ENCODE measurements around the gene COL4A1.

COL4A1 gene

DNA sequence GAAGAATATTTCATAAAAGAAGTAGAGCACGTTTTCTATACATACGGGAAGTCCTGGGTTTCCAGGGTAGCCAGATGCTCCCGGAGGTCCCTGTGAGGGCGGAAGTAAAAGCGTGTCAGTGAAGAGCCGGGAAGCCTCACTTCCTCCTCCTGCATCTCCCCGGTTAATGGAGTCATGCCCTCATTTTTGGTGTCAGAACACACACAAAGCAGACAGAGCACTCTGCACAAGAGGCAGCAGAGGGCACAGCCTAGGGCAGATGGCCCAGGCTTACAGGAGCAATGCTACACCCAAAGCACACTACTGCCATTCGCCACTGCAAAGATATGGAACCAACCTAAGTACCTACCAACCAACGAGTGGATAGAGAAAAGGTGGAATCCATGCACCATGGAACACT, 94.4 kb downstream of the COL4A1 start:
- DNase-seq, result no peak

GRCh38 chr13:110211735-110212134, 95.2 kb downstream of the COL4A1 start:
- no peak for DNase-seq

DNA sequence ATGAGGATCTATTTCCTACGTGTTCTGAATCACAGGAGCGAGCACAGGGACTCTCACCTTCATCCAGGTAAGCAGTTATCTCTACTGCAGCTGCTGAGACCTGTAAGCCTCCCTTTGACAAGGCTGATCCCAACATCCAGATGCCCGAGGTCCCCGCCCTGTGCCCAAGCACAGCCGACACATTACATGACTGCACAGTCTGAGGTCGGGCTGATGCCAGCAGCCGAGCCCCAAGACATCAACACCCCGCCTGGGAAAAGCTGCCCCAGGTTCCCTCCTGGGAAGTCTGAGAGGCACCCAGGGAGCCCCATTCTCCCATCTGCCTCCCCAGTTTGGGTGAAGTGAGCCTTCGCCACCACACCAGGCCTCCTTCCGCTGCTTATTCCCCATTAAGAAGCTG, 95.9 kb downstream of the COL4A1 start:
- DNase-seq, result no peak

DNA sequence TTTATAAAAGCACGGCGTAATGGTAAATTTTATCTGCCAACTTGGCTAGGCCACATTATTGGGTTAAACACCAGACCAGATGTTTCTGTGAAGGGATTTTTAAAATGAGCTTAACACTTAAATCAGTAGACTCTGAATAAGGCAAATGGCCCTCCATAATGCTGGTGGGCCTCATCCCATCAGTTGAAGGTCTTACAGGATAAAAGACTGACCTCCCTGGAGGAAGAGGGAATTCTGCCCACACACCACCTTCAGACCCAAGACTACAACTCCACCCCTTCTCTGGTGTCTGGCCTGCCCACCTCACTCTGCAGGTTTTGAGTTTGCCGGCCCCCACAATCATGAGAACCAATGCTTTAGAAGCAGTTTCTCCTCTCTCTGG, 96.4 kb downstream of the COL4A1 start:
- DNase-seq, result no peak

DNA sequence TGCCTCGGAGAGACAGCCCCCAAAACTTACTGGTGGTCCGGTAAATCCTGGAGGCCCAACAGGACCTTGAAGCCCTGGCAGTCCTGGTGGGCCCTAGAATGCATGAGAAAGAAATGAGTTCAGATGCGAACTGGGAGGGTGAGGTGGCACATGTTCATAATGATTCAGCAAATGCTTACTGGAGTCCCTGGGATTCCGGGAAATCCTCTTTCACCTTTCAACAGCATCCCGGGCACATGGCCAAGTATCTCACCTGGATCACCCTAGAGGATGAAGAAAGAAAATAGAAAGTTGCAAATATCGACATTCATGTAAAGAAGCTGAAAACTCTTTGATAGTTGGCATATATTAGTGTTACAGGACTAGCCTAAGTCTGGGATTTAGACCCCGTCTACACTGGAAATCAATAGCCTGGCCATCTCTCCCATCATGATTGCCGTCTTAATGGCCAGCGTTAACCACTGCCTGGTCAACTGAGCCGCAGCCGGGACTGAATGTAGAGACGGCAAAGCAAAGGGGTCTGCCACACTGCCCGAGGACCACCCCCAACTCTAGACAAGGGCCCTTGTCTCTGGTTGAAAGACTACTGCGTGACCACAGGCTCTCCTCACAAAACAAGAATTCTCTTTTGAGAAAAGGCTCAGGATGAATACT, 96.9 kb downstream of the COL4A1 start:
- no peak for DNase-seq

- DNase-seq, result no peak
Measured at GRCh38 chr13:110208116-110208515, 98.8 kb downstream of the COL4A1 start.

GRCh38 chr13:110206996-110207395, 100.0 kb downstream of the COL4A1 start:
- DNase-seq, result no peak

- DNase-seq, result no peak
Measured at GRCh38 chr13:110206185-110206584, 100.8 kb downstream of the COL4A1 start.

- no peak for DNase-seq
Measured at GRCh38 chr13:110201114-110201513, 105.8 kb downstream of the COL4A1 start.

DNA sequence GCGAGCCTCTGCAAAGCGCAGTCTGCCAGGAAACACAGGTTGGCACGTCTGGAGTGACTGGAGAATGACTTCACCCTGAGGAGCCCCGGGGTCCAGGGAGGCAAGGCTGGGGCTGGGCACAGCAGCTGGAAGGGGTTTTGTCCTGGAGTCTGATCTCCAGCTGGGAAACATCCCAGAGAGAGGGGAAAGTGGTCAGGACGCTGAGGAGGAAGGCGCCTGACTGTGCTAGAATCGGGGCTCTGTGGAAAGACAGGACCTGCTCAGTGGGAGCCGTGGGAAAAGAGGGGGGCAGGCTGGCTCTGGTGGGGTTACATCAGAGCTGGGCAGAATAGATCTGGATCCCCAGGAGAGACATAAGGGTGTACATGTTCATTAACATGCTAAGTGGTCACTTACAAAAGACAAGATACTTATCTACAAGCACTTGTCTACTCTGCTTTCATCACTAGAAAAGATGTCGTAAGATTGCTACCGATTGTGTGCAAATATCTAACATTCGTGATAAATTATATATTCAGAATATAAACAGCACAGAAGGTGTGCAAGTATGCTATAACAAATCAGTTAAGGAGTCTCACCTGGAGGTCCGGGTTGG, 106.6 kb downstream of the COL4A1 start:
- no peak for DNase-seq

DNA sequence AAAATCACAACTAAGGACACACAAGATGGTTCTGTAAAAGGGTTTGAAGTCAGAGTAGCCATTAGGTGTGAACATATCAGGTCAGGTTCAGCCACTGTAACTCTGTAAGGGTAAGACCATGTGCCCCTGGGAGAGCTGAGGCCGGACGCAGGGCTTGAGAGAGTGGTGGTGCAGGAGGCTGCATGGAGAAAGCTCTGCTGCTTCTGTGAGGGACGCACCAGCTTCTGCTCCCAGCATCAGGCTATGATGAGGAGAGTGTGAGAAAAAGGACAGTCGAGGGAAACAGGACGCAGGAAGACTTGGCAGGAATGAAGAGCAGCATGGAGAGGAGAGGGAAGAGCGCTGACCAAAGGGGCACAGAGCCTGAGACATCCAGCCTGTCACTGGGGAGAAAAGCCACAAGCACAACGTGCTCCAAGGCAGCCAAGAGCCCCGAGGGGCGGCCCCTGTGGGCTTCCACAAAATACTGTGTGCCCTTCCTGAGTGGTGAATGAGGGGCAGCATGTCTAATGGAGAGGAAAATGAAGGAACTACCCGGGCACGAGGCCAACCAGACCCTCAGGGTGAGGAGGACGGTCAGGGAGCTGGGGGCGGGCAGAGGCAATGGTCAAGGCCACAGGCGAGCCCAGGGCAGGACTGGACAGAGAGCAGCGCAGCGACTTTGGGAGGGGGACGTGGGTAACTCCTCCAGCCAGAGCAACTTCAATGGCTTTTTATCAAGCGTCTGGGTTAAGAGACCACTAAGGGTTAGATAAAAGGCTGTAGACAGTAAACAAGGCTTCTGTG, 107.7 kb downstream of the COL4A1 start:
- DNase-seq, result no peak

DNA sequence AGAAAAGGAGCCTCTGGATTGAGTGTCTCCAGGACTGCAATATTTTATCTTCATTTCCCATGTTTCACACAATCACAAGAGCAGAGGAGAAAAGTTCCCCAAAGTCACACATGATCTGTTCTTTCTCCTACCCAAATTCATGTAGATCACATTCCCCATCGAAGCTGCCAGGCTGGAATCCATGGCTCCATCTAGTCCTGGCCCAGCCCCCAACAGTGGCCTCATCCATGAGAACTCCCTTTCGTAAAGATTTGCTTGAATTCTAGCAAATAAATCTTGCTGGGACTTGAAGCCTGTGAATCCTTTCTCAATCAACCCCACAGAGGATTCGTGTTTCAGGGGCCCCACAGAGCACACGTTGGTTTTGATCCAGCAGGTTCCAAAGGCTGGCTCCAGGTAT, 109.5 kb downstream of the COL4A1 start:
- DNase-seq, result no peak

DNA sequence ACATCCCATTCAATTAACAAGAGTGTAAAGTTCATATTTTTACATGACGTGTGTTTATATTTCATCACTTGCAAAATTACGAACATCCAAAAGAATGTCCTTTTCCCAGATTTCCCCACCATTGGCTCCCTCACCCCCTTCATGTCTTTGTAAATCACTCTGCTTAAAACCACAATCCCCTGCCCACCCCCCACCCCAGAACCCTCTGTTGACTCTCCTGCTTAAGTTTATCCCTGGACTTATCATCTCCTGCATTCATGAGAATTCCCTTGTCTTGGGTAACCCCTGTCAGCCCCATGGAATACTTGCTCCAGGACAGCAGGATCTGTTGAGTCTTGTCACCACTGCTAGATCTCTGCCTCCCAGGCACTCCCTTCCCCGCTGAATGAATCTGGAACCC, 109.9 kb downstream of the COL4A1 start:
- no peak for DNase-seq

- no peak for DNase-seq
Measured at GRCh38 chr13:110195547-110196485, 111.1 kb downstream of the COL4A1 start.

GRCh38 chr13:110194451-110194850, 112.5 kb downstream of the COL4A1 start:
- DNase-seq, result no peak

GRCh38 chr13:110193491-110193890, 113.5 kb downstream of the COL4A1 start:
- no peak for DNase-seq

DNA sequence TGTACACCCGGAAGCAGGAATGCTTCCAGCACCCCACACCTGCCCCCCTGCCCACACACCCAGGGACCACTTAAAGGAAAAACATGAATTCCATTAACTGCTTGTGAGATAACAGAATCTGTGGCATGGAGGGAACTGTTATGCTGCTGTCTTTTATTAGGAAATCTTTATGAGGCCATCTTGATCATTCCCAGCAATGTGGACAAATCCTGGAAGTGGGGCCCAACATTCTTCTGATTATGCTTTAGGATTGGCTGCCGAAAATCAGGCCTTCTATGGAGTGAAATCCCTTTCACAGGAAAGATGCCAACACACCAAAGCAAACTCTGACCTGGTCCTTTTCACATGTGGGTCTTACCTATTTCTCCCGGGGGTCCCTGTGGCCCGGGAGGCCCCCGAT, 114.5 kb downstream of the COL4A1 start:
- DNase-seq, result no peak

- DNase-seq, result no peak
Measured at GRCh38 chr13:110187641-110188161, 119.3 kb downstream of the COL4A1 start.

DNA sequence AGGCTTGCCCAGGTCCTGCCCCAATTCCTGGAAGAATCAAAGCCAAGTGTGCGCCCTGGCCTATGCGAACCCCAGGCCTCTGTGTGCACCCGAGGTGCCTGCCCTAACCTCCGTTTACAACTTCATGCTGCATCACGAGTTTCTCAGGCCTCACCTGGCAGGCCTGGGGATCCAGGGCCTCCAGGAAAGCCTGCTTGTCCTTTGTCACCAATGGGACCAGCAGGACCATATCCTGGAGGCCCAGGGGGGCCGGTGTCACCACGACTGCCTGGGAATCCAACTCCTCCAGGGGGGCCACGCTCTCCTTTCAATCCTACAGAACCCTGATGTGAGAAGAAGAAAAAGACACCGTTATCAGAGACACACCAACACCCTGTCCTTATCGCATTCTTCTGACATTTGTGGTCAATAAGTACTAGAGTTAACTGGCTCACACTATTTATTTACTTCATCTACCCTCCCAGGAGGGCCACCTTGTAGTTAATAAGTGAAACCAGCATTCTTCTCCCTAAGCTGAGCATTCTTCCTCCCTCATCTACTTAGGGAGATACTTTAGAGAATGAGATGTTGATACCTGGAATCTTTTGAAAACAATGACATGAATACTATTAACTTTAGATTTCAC, 120.6 kb downstream of the COL4A1 start:
- DNase-seq, result no peak

DNA sequence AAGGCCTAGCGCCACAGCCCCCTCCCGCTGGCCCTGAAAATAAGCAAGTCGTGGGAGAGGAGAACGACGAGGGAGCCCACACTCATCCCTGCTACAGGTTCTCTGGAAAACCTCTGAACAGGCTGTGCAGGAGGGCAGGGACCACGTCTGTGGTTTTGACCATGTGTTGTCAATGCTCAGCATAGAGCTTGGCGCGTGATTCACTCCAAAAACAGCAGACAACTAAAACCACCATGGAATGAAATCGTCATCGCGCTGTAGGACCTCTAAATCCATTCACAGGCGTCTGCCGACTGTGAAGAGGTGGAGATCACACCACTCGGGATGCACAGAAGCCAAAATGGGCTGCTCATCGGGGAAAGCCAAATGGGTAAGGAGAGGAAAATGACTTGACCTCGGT, 121.3 kb downstream of the COL4A1 start:
- no peak for DNase-seq

- DNase-seq, result peak; percentile 78
Measured at GRCh38 chr13:110183910-110184309, 123.0 kb downstream of the COL4A1 start.

DNA sequence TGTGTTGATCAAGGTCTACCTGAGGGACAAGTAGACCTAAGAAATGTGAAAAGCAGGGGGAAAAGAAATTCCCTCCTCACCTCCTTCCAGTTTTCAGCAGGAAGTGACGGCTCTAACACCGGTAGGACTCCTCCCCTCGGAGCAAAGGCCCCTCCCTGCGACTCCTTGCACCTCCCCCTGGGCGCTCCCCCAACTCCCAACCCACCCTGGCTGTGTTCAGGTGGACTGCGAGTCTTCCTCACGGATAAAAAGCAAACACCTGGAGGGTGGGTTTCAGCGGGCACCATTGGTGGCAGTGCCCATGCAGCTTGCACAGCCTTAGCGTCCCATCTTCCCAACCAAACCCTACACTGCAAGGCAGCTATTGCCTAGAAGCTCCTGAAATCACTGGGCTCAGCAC, 124.5 kb downstream of the COL4A1 start:
- no peak for DNase-seq

Measured in islet precursor cell (in vitro differentiated cells).